ENCODE data around the gene EHF. TPM values are rescaled to one million over a fixed set of nuclear protein-coding genes. Genes with fewer than 3 reads are reported as not detected.

EHF gene
- total and polyA plus RNA-seq, 2 donors (not counting 1 experiment from before 2014, with no cell fraction given) = 0.51 TPM; not detected in 1

- Histone ChIP-seq H3K27me3 (ENCODE audit: control insufficient read depth, insufficient read depth, low read length) (no peaks in the 10 kb centered on the region), H3K4me1 (ENCODE audit: control insufficient read depth, extremely low read depth, insufficient read depth, low read length) (no peaks in the 10 kb centered on the region), H3K4me3 (replicated peaks in 1 of 4; ENCODE audit: control extremely low read depth in 1 of 4, insufficient read depth in 1 of 4, low read depth in 3 of 4, low read length in 4 of 4) (no peak overlapping the region), H3K9me3 (ENCODE audit: control insufficient read depth, insufficient read depth, low read depth, low read length) (no peaks in the 10 kb centered on the region), H3K79me2 (ENCODE audit: control insufficient read depth, insufficient read depth, low read length) (no peaks in the 10 kb centered on the region), H2AFZ (ENCODE audit: low read length) (no peak overlapping the region), H3K27ac (ENCODE audit: insufficient read depth, low read length) (no peak overlapping the region), H4K20me1 (ENCODE audit: control insufficient read depth, extremely low read depth, insufficient read depth, low read length) (no peaks in the 10 kb centered on the region), H3K4me2 (ENCODE audit: extremely low read depth, insufficient read depth, low read length) (no peak overlapping the region), H3K36me3 (ENCODE audit: control insufficient read depth, insufficient read depth, low read length) (no peaks in the 10 kb centered on the region), H3K9ac (ENCODE audit: insufficient read depth, low read length) (no peak overlapping the region)
- TF ChIP-seq EZH2 (IDR thresholded peaks at IDR 0.05; ENCODE audit: low read length, missing control alignments) (no peak), CTCF (conservative IDR thresholded peaks at IDR 0.05 in 1 of 2, IDR thresholded peaks at IDR 0.05 in 1 of 2; ENCODE audit: low read depth in 1 of 2, low read length in 2 of 2) (no peak)
- no peak for DNase-seq (ENCODE audit: low read depth in 2 of 2)
Observed at GRCh38 chr11:34616830-34617504, 3.9 kb upstream of the EHF start.

- Histone ChIP-seq H2AFZ (ENCODE audit: low read length) (no peak overlapping the region), H3K4me2 (ENCODE audit: extremely low read depth, insufficient read depth, low read length) (no peak overlapping the region), H3K79me2 (ENCODE audit: control insufficient read depth, insufficient read depth, low read length) (no peaks in the 10 kb centered on the region), H3K4me1 (ENCODE audit: control insufficient read depth, extremely low read depth, insufficient read depth, low read length) (no peaks in the 10 kb centered on the region), H3K36me3 (ENCODE audit: control insufficient read depth, insufficient read depth, low read length) (no peaks in the 10 kb centered on the region), H3K9me3 (ENCODE audit: control insufficient read depth, insufficient read depth, low read depth, low read length) (no peaks in the 10 kb centered on the region), H3K27me3 (ENCODE audit: control insufficient read depth, insufficient read depth, low read length) (no peaks in the 10 kb centered on the region), H4K20me1 (ENCODE audit: control insufficient read depth, extremely low read depth, insufficient read depth, low read length) (no peaks in the 10 kb centered on the region), H3K9ac (ENCODE audit: insufficient read depth, low read length) (no peak overlapping the region), H3K4me3 (replicated peaks in 1 of 4; ENCODE audit: control extremely low read depth in 1 of 4, insufficient read depth in 1 of 4, low read depth in 3 of 4, low read length in 4 of 4) (no peak overlapping the region), H3K27ac (ENCODE audit: insufficient read depth, low read length) (no peak overlapping the region)
- TF ChIP-seq EZH2 (IDR thresholded peaks at IDR 0.05; ENCODE audit: low read length, missing control alignments) (no peak), CTCF (conservative IDR thresholded peaks at IDR 0.05 in 1 of 2, IDR thresholded peaks at IDR 0.05 in 1 of 2; ENCODE audit: low read depth in 1 of 2, low read length in 2 of 2) (no peak)
- no peak for DNase-seq (ENCODE audit: low read depth in 2 of 2)
Observed at GRCh38 chr11:34618406-34618805, 2.5 kb upstream of the EHF start.

GRCh38 chr11:34619062-34619516, 1.8 kb upstream of the EHF start:
- Histone ChIP-seq H3K27me3 (ENCODE audit: control insufficient read depth, insufficient read depth, low read length) (no peaks in the 10 kb centered on the region), H3K9ac (ENCODE audit: insufficient read depth, low read length) (no peak overlapping the region), H2AFZ (ENCODE audit: low read length) (no peak overlapping the region), H3K36me3 (ENCODE audit: control insufficient read depth, insufficient read depth, low read length) (no peaks in the 10 kb centered on the region), H3K4me3 (replicated peaks in 1 of 4; ENCODE audit: control extremely low read depth in 1 of 4, insufficient read depth in 1 of 4, low read depth in 3 of 4, low read length in 4 of 4) (no peak overlapping the region), H3K4me1 (ENCODE audit: control insufficient read depth, extremely low read depth, insufficient read depth, low read length) (no peaks in the 10 kb centered on the region), H3K27ac (ENCODE audit: insufficient read depth, low read length) (no peak overlapping the region), H3K4me2 (ENCODE audit: extremely low read depth, insufficient read depth, low read length) (no peak overlapping the region), H4K20me1 (ENCODE audit: control insufficient read depth, extremely low read depth, insufficient read depth, low read length) (no peaks in the 10 kb centered on the region), H3K9me3 (ENCODE audit: control insufficient read depth, insufficient read depth, low read depth, low read length) (no peaks in the 10 kb centered on the region), H3K79me2 (ENCODE audit: control insufficient read depth, insufficient read depth, low read length) (no peaks in the 10 kb centered on the region)
- no peak for DNase-seq (ENCODE audit: low read depth in 2 of 2)
- no peak for TF ChIP-seq CTCF (conservative IDR thresholded peaks at IDR 0.05 in 1 of 2, IDR thresholded peaks at IDR 0.05 in 1 of 2; ENCODE audit: low read depth in 1 of 2, low read length in 2 of 2)
- TF ChIP-seq EZH2 (IDR thresholded peaks at IDR 0.05; ENCODE audit: low read length, missing control alignments) = no peak

All from fibroblast of lung (primary cell).